Measurements from ENCODE around the gene PIM2. TPM values are rescaled to one million over a fixed set of nuclear protein-coding genes. Genes with fewer than 3 reads are reported as not detected.

The PIM2 gene
- total and polyA plus RNA-seq, 2 of the 13 experiments (the other 11 are each of a cell fraction or from before 2014, with no cell fraction given), result 14.4 to 15.8 TPM

DNA sequence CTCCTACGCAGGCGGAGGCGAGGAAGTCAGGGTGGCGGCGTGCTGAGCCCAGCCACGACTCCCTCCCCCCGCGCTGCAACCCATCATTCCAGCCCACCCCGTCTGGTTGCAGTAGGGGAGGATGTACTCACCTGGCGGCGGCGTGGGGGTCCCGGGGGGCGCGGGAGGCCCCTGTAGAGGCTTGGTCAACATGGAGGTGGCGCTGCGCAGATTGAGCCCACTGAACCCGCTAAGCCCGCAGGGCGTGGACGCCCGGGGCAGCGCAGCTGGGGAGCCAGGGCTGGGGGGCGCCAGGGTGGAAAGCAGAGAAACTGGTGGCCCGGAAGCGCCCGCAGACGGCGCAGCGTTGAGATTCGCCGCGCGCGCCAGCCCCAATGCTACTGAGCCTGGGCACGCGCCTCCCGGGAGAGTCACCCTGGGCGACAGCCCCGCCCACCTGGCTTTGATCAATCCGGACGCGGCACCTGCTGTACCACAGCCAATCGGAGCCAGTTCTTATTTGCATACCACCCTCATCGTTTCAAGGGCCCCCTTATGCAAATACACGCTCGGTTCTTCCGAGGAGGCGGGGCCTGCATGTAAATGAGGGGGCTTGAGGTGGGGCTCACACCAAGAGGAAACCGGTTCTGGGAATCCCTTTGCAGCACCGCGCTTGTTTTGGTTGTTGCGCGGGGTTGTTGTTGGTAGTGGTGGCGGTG is at the start of gene PIM2 (continued):
- TF ChIP-seq, protein P1, sequence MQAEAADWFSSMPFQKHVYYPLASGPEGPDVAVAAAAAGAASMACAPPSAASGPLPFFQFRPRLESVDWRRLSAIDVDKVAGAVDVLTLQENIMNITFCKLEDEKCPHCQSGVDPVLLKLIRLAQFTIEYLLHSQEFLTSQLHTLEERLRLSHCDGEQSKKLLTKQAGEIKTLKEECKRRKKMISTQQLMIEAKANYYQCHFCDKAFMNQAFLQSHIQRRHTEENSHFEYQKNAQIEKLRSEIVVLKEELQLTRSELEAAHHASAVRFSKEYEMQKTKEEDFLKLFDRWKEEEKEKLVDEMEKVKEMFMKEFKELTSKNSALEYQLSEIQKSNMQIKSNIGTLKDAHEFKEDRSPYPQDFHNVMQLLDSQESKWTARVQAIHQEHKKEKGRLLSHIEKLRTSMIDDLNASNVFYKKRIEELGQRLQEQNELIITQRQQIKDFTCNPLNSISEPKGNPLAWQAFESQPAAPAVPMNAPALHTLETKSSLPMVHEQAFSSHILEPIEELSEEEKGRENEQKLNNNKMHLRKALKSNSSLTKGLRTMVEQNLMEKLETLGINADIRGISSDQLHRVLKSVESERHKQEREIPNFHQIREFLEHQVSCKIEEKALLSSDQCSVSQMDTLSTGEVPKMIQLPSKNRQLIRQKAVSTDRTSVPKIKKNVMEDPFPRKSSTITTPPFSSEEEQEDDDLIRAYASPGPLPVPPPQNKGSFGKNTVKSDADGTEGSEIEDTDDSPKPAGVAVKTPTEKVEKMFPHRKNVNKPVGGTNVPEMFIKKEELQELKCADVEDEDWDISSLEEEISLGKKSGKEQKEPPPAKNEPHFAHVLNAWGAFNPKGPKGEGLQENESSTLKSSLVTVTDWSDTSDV (CRISPR knock-in tag; IDR thresholded peaks at IDR 0.05), result 0 out of 2 replicates have a peak, but pooled peaks have one; percentile 39
- TF ChIP-seq ZNF841 (CRISPR knock-in tag; IDR thresholded peaks at IDR 0.05; ENCODE audit: borderline replicate concordance) (no peak), POGZ (CRISPR knock-in tag; IDR thresholded peaks at IDR 0.05) (no peak), AHDC1 (CRISPR knock-in tag; IDR thresholded peaks at IDR 0.05; ENCODE audit: borderline replicate concordance) (no peak), NFYC (CRISPR knock-in tag; IDR thresholded peaks at IDR 0.05) (peak; percentile 74), TFE3 (CRISPR knock-in tag; IDR thresholded peaks at IDR 0.05) (peak; percentile 53), ZSCAN29 (CRISPR knock-in tag; conservative IDR thresholded peaks at IDR 0.05) (0 out of 2 replicates have a peak, but pooled peaks have one; percentile 38), ZNF792 (CRISPR knock-in tag; IDR thresholded peaks at IDR 0.05) (peak; percentile 37; the same call in 1 of the 2 replicates), ZNF883 (CRISPR knock-in tag; IDR thresholded peaks at IDR 0.05; ENCODE audit: not compliant biosample characterization) (peak; percentile 35), ZNF784 (CRISPR knock-in tag; IDR thresholded peaks at IDR 0.05; ENCODE audit: borderline replicate concordance) (0 out of 2 replicates have a peak, but pooled peaks have one; percentile 25), GABPB1 (CRISPR knock-in tag; IDR thresholded peaks at IDR 0.05) (peak; percentile 59; the same call in 1 of the 2 replicates), GZF1 (CRISPR knock-in tag; IDR thresholded peaks at IDR 0.05) (no peak)
- TF ChIP-seq, protein P2, sequence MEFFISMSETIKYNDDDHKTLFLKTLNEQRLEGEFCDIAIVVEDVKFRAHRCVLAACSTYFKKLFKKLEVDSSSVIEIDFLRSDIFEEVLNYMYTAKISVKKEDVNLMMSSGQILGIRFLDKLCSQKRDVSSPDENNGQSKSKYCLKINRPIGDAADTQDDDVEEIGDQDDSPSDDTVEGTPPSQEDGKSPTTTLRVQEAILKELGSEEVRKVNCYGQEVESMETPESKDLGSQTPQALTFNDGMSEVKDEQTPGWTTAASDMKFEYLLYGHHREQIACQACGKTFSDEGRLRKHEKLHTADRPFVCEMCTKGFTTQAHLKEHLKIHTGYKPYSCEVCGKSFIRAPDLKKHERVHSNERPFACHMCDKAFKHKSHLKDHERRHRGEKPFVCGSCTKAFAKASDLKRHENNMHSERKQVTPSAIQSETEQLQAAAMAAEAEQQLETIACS (CRISPR knock-in tag; IDR thresholded peaks at IDR 0.05), result peak; percentile 65

All from HepG2 (cell line).